PFSK-1 (cell line): ENCODE data around the gene CAD.

Experiments
- POLR2AphosphoS5 ChIP-seq: IDR thresholded peaks from 2 replicates; pipeline ENCODE4 v1.6.1; 2012; ENCODE audit warnings: low read depth, mild to moderate bottlenecking, control low read depth, low read length, moderate library complexity
- REST ChIP-seq, 2 experiments: IDR thresholded peaks; 2 replicates each; pipeline versions ENCODE4 v1.6.1 to v1.8.0; 2011 to 2012; ENCODE audit warnings: low read depth in 2 of 2, low read length in 2 of 2, control low read depth in 1 of 2, inconsistent platforms in 1 of 2, mild to moderate bottlenecking in 1 of 2, moderate library complexity in 1 of 2; ENCODE audit not compliant: insufficient read depth in 1 of 2
- SIN3A ChIP-seq: IDR thresholded peaks from 2 replicates; pipeline ENCODE4 v1.6.1; 2012; ENCODE audit warnings: mild to moderate bottlenecking, low read length, moderate library complexity, borderline replicate concordance; ENCODE audit not compliant: insufficient read depth
- TAF1 ChIP-seq: IDR thresholded peaks from 2 replicates; pipeline ENCODE4 v1.6.1; 2012; ENCODE audit warnings: low read length, control low read depth, borderline replicate concordance; ENCODE audit not compliant: insufficient read depth

- no peak for TF ChIP-seq TAF1
- TF ChIP-seq REST (IDR thresholded peaks at IDR 0.05; ENCODE audit: insufficient read depth in 1 of 2, low read depth in 2 of 2, low read length in 2 of 2): no peak
- no peak for TF ChIP-seq POLR2AphosphoS5
- TF ChIP-seq SIN3A: no peak
These were observed 25.4 kb downstream of the CAD start for GRCh38 chr2:27242614-27242951.
